ENCODE results near the gene OR11A1.
"Not testable (repeated sequence)": the region's sequence is repeated elsewhere in the genome, so short reads cannot be mapped to it uniquely, and the experiment has no call there.

The OR11A1 gene

DNA sequence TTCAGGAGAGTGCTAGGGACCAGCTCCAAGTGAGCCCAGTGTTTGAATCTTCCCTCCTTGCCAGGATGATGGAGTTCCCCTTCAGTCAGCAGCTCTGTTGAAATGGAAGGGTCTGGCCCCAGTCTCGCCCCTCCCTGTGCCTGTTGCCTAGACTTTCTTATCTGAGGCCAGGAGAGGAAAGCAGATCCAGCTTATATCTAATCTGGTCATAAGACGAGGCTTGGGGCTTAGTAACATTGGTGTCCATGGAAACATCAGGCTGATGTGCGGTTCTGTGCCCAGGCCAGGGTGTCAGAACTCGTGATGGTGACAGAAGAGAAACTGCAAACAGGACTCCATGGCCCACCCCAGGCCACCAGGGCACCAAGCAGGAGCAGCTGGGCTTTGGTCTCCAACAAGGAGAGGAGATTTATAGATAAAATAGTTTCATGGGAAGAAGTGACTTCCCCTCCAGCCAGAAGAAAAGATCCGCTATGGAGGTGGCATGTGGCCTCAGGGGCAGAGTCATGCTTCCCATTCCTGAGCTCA is 21.1 kb upstream of the OR11A1 start:
- DNase-seq: no peak

DNA sequence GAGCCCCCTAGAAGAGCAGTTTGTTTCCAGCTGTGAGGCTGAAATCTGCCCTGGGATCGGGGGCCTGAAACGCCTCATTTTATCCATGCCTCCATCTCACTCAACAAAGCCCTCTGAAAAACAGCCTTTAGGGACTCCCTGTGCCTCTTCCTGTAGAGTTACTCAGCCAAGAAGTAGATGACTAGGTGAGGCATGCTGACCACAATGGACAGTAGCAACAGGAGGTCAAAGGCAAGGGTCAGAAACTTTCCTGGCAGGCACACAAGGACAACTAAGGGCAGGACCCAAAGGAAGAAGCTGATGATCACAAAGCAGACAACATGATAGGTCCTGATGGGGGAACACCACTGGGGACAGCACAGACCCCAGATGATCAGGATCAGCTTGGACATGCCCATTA is 18.1 kb upstream of the OR11A1 start:
- no peak for DNase-seq

DNA sequence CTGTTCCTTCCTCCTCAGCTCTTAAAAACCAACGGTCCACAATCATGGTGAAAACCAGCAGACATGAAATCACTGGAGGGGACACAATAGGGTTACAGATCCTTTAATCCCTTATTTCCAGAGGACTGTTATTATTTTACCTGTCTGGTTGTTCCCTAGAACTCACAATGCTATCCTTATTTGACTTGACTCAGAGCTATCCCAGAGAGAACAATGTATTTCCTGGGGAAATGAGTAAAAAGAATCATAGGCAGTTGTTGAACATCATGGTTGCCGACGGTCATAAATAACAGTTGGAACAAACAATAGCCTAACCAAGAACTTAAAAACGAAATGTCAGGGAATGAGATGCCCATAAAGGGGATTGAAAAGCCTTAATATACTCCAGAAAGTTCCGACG is 9.4 kb upstream of the OR11A1 start:
- no peak for DNase-seq

DNA sequence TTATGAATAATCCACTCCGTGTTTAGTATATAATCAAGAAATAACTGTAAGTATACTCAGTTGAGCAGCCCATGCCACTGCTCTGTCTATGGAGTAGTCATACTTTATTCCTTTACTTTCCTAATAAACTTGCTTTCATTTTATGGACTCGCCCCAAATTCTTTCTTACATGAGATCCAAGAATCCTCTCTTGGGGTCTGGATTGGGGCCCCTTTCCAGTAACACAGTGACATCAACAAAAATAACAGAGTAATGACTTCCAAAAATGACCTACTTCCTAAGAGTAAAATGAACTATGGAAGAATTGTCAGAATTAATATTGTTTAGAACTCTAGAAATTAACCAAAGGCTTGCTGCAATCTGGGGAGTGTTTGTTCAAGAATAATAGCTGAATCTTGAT is 8.9 kb upstream of the OR11A1 start:
- no peak for DNase-seq

DNA sequence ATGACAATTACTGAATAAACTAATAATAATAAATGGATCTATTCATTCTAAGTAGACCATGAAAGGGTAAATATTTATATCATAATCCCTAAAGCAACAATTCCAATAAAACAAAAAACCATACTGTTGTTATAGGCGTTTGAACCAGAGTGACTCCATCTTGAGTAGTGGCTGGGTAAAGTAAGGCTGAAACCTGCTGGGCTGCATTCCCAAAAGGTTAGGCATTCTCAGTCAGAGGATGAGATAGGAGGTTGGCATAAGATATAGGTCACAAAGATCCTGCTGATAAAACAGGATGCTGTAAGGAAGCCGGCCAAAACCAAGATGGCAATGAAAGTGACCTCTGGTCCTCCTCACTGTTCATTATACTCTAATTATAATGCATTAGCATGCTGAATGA is 8.4 kb upstream of the OR11A1 start:
- no peak for DNase-seq

DNA sequence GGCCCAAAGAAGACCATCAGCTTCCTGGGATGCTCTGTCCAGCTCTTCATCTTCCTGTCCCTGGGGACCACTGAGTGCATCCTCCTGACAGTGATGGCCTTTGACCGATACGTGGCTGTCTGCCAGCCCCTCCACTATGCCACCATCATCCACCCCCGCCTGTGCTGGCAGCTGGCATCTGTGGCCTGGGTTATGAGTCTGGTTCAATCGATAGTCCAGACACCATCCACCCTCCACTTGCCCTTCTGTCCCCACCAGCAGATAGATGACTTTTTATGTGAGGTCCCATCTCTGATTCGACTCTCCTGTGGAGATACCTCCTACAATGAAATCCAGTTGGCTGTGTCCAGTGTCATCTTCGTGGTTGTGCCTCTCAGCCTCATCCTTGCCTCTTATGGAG is 5.2 kb upstream of the OR11A1 start:
- DNase-seq: no peak

DNA sequence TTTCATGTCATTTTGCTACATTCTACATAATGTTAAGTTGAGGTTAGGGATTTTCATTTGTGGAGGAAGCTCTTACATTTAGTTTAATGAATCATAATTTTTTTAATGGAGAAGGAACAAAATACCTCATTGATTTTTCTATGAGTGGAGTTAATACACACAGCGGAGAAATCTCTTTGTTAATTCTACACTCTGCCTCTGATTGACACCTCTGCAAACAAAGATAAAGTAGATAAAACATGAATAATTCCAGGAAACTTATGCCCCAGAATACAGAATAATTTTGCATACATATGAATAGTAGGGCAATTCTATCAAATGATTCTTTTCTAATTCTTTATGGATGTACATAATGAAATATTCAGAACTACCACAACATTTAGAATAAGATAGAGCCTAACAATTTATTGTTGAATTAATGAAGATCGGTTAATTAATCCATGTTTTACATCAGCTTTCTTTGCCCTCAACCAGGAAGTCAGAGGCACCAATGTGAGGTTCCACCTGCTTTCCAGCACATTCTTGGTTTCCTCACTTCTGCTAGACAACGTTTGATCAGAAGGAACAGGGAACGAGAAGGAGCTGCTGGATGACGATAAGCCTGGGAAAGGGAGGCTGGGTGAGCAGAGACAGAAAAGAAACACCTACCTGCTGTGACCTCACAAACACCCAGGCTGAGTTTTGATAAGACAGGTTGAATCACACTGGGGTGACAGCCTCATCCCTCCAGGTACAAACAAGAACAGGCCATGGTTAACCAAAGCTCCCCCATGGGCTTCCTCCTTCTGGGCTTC is 4.3 kb upstream of the OR11A1 start:
- DNase-seq: no peak

DNA sequence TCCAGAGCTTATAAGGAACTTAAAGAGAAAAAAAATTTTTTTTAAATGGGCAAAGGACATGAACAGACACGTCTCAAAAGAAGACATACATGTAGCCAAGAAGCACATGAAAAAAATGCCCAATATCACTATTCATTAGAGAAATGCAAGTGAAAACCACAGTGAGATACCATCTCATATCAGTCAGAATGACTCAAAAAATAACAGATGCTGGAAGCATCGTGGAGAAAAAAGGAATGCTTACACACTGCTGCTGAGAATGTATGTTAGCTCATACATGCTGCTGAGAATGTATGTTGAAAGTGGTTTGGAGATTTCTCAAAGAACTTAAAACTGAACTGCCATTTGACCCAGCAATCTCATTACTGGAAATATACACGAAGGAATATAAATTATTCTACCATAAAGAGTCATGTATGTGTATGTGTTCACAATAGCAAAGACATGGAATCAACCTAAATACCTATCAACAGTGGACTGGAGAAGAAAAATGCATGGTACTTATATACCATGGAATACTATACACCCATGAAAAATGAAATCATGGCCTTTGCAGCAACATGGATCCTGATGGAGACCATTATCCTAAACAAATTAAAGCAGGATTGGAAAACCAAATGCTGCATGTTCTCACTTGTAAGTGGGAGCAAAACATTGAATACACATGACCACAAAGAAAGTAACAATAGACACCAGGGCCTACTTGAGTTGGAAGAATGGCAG is 5.2 kb downstream of the OR11A1 start:
- no peak for DNase-seq

DNA sequence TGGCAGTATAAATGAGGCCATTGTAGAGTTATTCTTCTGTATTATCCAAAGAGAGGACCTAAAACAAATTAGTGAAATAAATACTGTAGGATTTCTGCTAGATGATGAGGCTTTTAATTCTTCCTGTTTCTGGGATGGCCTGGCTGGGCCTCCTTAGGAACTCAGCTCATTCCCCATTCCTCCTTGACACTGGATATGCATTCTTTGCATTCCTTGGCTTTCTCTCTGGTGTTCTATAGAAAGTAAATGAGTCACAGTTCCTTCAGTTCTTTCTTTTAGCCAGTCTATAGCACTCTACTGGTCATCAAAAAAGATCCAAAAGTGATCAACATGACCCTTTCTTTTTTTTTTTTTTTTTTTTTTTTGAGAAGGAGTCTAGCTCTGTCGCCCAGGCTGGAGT is 9.2 kb downstream of the OR11A1 start:
- DNase-seq: no peak

DNA sequence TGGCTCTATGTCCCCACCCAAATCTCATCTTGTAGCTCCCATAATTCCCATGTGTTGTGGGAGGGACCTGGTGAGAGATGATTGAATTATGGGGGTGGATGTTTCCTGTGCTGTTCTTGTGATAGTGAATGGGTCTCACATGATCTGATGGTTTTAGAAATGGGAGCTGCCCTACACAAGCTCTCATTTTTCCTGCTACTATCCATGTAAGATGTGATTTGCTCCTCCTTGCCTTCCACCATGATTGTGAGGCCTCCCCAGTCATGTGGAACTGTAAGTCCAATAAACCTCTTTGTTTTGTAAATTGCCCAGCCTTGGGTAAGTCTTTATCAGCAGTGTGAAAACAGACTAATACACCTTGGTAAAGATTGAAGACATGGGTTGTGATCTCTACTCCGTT is 12.8 kb downstream of the OR11A1 start:
- not testable (repeated sequence) for DNase-seq

DNA sequence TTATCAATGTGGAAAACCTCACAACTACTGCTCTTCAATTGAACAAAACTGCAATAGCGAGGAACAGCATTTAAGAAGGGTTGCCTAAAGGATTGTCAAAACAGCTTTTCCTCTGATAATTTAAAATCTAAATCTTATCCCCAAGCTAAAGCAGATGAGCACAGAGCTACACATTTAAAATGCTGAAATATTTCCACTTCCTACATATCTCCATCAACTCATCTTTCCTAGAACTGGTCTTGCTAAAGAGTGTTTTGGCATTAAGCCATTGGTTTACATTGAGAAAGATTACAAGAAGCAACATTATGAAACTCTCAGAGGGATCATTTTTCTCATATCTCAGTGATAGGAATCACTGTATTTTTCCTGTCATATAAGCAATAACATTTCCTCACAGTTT is 14.2 kb downstream of the OR11A1 start:
- DNase-seq: no peak

DNA sequence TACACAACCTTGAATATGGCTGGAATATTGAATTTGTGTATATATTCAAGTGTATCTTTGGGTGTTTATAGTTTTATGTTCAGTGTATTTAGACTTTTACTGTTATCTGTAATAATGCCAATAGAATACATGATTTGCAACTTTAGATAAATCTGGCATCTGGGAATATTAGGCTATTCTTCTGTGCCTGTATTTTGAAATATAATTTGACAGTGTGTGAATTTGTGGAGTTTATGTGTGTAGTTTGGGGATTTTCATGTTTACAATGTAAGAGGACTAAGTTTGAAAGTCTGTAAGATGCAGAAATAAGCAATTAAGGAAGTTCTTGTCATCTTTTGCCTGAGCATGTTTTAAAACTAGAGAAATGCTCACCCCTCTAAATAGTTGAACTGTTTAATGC is 17.9 kb downstream of the OR11A1 start, which contains the start of gene OR10C1:
Gene OR10C1, plus strand, starts transcription at position 301 of the 400 bp plus-strand sequence. CDS start 710 bp downstream, outside the sequence.
- DNase-seq: no peak

DNA sequence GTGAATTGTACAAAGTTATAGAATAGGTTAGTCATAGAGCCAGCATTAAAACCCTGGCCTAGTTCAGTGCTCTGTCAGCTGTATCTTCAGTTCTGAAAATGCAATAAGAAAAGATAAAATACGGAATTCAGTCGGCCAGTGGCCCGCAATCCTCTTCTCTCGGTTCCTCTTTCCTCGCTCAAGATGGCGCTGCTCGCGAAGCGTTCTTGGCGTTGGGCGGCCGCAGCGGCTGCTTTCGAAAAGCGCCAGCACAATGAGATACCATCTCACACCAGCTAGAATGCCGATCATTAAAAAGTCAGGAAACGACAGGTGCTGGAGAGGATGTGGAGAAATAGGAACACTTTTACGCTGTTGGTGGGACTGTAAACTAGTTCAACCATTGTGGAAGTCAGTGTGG is 20.1 kb downstream of the OR11A1 start:
- DNase-seq: not testable (repeated sequence)

DNA sequence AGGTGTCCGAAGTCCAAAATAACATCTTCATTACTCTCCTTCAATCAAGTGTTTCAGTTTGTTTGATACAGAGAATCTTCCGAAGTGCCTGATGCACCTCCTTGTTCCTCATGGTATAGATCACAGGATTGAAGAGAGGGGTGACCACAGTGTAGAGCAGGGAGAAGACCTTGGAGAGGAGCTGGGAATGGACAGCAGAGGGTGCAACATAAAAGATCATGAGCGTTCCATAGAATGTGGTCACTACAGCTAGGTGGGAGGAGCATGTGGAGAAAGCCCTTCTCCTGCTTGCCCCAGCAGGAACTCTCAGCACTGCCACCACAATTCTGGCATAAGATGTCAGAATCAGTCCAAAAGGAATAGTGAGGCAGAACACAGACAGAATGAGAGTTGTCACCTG is 30.2 kb downstream of the OR11A1 start:
- DNase-seq: no peak

DNA sequence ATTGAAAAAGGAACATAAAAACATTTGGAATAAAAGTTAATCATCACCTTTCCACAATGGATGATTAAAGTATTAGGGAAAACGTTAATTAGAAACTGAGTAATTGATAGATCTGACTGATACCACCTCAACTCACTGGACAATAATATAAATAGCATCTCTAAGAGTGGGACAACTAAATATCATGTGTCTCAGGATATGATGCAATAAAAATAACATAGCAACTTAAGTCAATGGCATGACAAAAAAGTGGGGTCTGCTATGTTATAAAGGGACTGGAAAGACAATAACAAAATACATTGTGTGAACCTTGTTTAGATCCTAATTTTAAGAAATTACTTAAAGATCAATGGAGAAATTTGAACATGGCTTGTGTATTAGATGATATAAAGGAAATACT is 31.8 kb downstream of the OR11A1 start:
- DNase-seq: no peak

DNA sequence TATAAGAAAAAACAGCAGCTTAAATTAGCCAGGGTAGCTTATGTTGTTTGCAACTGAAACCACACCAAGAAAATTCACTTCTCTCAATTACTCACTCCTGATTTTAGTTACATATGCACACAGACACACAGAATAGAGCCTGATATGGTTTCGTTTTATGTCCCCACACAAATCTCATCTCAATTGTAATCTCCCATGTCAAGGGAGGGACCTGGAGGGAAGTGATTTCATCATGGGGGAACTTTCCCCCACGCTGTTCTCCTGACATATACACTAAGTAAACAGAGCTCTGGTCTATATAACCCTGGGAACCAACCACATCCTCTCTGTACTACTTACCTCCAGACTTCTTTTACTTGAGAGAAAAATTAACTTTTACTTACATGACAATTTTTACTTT is 32.3 kb downstream of the OR11A1 start:
- no peak for DNase-seq

DNA sequence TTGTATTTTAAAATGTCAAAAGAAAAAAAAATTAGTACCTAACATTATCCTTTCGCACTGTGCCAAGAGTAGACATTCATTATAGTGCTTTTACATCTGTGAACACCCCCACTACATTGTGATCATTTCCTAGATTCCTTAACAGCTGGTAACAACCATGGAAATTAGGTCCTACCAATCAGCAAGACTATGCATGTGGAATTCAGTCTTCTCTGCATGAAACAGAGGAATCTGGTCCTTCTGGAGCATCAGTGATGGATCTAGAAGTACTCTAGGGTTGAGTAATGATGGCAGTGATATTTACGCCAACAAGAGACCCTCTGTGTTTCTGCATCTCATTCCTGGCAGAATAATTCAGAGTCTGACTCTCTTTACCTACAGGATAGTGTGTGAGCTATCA is 32.7 kb downstream of the OR11A1 start:
- no peak for DNase-seq

DNA sequence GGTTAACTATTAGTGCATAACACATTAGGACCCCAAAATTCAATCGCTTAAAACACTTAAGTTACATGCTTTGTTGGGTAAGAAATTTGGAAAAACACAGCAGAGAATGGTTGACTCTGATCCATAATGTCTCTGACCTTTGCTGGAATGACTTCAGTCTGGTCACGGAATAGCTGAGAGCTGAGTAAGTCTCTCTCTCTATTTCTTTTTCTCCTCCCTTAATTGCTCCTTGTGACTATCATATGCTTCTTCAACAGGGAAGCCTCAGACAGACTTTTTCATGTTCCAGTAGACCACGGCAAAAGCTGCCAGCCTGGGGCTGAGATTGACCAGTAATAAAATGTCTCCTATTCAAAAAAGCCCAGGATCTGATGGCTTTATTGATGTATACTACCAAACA is 37.4 kb downstream of the OR11A1 start:
- DNase-seq: no peak

DNA sequence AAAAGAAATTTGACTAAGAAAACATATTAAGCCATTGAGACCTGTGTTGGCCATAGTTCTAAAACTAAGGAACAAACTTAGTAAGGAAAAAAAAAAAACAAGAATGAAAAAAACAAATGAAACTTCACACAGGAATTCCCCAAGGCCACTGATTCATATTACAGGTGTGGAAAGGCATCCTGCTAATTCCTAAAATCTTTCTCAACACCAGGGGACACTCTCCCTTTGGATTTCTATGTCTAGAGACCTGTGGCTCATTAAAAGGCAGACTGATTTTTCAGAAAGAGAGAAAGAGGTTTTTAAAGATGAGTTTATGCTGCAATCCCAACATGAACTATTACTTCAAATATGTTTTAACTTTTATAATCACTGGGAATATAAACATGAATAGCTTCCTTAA is 42.3 kb downstream of the OR11A1 start, which contains the start of gene OR12D1:
Gene OR12D1, plus strand, starts transcription at position 341 of the 400 bp plus-strand sequence.
- no peak for DNase-seq

DNA sequence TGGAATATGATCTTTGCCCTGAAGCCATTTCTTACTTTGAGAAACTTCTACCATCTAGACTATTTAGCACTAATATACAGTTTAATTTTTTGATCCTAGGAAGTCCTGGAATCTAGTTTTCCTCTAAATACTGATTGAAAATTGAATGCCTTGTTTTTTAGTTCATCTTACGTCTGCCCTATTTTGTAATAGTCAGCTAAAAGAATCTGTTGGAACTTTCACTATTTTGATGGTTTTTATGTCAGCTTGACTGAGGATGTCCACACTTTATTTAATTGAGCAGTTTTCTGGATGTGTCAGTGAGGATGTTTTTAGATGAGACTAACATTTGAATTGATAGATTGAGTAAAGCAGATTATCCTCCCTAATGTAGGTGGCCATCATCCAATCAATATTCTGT is 53.1 kb downstream of the OR11A1 start:
- DNase-seq: no peak

DNA sequence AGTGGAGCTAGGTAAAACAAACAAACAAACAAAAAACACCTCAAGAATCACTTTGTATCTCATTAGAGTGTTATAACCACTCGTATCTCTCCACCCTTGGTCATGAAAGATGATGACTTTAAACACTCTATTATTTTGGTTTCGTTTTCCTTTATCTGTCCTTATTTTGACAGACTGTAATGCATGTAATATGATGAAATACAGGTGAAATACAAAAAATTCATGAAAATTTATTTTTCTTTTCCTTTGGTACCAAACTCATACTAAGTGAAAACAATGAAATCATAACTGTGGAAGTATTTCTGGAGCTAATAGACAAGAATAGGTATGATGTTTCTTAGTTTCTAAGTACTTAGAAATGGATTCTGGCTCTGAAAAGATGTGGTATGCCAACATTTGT is 57.3 kb downstream of the OR11A1 start:
- no peak for DNase-seq

DNA sequence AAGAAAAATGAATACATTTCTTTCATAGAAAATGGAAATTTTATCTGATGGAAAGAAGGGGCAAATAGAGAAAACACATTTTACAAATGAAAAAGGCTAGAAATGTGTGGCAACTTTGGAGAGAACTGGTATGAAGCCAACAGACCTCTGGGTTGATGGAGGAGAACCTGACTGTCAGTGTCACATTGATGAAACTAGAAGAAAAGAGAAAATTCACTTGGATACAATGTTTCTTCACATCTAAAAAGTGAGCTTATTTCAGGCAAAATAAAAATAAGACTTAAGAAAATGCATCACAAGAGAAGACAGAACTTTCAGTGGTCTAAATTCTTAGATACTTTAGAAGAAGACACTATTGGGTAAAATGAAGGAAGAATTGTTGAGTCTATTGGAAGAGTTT is 61.5 kb downstream of the OR11A1 start, which contains the start of gene OR12D2:
Gene OR12D2, plus strand, starts transcription at position 301 of the 400 bp plus-strand sequence. CDS start 1,069 bp downstream, outside the sequence.
- DNase-seq: no peak

DNA sequence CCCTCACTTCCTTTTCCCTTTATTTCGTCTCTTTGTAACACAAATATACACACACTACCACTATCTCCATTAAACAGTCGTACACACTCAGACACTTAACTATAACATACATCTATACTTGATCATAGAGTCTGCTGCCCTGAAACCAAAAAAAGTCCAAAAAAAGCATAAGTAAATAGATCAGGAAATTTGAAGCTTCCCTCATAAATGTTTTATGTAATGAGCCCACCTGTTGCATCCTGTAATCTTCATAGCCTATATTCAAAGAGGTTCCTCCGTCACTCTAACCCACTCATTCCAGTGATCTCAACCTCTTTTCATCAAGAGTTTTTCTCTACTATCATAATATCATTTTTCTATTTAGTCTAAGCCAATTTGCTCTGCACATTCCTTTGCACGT is 68.3 kb downstream of the OR11A1 start:
- no peak for DNase-seq

DNA sequence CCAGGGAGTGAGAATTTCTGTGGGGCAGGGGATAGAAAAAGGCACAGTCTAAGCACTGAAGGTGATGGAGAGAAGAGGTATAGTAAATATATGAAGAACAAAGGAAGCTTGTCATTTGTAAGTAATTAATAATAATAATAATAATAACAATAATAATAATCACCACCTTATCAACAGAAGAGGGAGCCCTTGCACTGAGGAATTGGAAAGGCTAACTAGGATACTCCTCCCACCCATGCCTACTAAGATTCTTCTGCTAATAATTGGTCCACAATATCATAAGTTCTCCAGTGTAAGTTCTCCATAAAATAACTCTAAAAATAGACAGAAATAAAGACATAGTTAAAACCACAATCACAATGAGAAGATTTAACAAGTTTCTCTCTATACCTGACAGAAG is 80.9 kb downstream of the OR11A1 start:
- DNase-seq: no peak

All from SIG-M5 (cell line).